Thyroid gland (tissue), 4 donors: ENCODE measurements around the gene TMEM132D.

ENCODE experiments used
- CTCF ChIP-seq, 6 experiments: fragments of 200-600 bp in 3 of 6; fragments of 450-650 bp in 3 of 6; sonication (generic) in 3 of 6; IDR thresholded peaks; one replicate each; pipeline ENCODE4 v1.5.1; 2016 to 2019; ENCODE audit warnings: antibody characterized with exemption in 6 of 6, mild to moderate bottlenecking in 2 of 6, inconsistent platforms in 1 of 6, moderate library complexity in 1 of 6
- POLR2A ChIP-seq, 2 donors: fragments of 450-650 bp; IDR thresholded peaks; one replicate each; pipeline ENCODE4 v1.6.1; 2017; ENCODE audit warnings: antibody characterized with exemption in 2 of 2, mild to moderate bottlenecking in 2 of 2, moderate library complexity in 1 of 2

GRCh38 chr12:129614221-129614885 is 289.5 kb downstream of the TMEM132D start:
- TF ChIP-seq CTCF (IDR thresholded peaks at IDR 0.05) (no peak), POLR2A (IDR thresholded peaks at IDR 0.05) (no peak)
